Keratinocyte (primary cell): ENCODE data around the gene ADGRG4. TPM values are rescaled to one million over a fixed set of nuclear protein-coding genes. Genes with fewer than 3 reads are reported as not detected.

Experiments used
- DNase-seq: peaks from one replicate; pipeline ENCODE4 v3.0.0-alpha.2; 2011; ENCODE audit warnings: low read depth, missing footprints, low spot score
- FAIRE-seq: peaks from 2 replicates; lab custom pipeline; 2011; peaks lifted over from hg19 to GRCh38; lab: Jason Lieb, UNC
- H2AFZ ChIP-seq: 2 replicates; pipeline ENCODE4 v1.6.0; 2012; ENCODE audit warnings: low read length, control low read depth, inconsistent platforms; ENCODE audit not compliant: control insufficient read depth
- H3K27ac ChIP-seq: 2 replicates; pipeline ENCODE4 v1.5.1; 2011; ENCODE audit warnings: low read length; ENCODE audit not compliant: control insufficient read depth, insufficient read depth
- H3K27me3 ChIP-seq: 3 replicates; pipeline ENCODE4 v1.6.0; 2011; ENCODE audit warnings: low read length; ENCODE audit not compliant: control insufficient read depth, insufficient read depth; ENCODE audit errors: extremely low read depth
- H3K36me3 ChIP-seq, 2 experiments: 2 replicates in 1 of 2; 3 replicates in 1 of 2; pipeline ENCODE4 v1.5.1; 2011; ENCODE audit warnings: low read length in 2 of 2, mild to moderate bottlenecking in 1 of 2; ENCODE audit not compliant: control insufficient read depth in 2 of 2, insufficient read depth in 2 of 2; ENCODE audit errors: extremely low read depth in 1 of 2
- H3K4me1 ChIP-seq: 3 replicates; pipeline ENCODE4 v1.5.1; 2011; ENCODE audit warnings: low read length; ENCODE audit not compliant: control insufficient read depth, insufficient read depth; ENCODE audit errors: extremely low read depth
- H3K4me2 ChIP-seq: 3 replicates; pipeline ENCODE4 v1.6.0; 2011; ENCODE audit warnings: low read depth, low read length; ENCODE audit not compliant: control insufficient read depth, insufficient read depth; ENCODE audit errors: extremely low read depth
- H3K4me3 ChIP-seq, 3 experiments: fragments of 200-600 bp in 1 of 3; sonication (generic) in 1 of 3; 2 replicates in 2 of 3; 3 replicates in 1 of 3; pipeline ENCODE4 v1.5.1; 2011 to 2016; ENCODE audit warnings: low read length in 3 of 3, mild to moderate bottlenecking in 3 of 3, control low read depth in 2 of 3, inconsistent platforms in 1 of 3, low read depth in 1 of 3, mixed read lengths in 1 of 3, mixed run types in 1 of 3, moderate library complexity in 1 of 3; ENCODE audit not compliant: control insufficient read depth in 2 of 3, insufficient read depth in 2 of 3; ENCODE audit errors: extremely low read depth in 1 of 3
- H3K79me2 ChIP-seq: 2 replicates; pipeline ENCODE4 v1.6.0; 2012; ENCODE audit warnings: low read length; ENCODE audit not compliant: control insufficient read depth, insufficient read depth
- H3K9ac ChIP-seq: 3 replicates; pipeline ENCODE4 v1.6.0; 2011; ENCODE audit warnings: low read length; ENCODE audit not compliant: control insufficient read depth, insufficient read depth; ENCODE audit errors: extremely low read depth
- H3K9me1 ChIP-seq: 3 replicates; pipeline ENCODE4 v1.6.0; 2011; ENCODE audit warnings: low read length; ENCODE audit not compliant: control insufficient read depth, insufficient read depth; ENCODE audit errors: extremely low read depth
- H3K9me3 ChIP-seq: 2 replicates; pipeline ENCODE4 v1.5.1; 2012; ENCODE audit warnings: low read depth, low read length; ENCODE audit not compliant: control insufficient read depth
- H4K20me1 ChIP-seq: 3 replicates; pipeline ENCODE4 v1.6.0; 2011; ENCODE audit warnings: low read length; ENCODE audit not compliant: control insufficient read depth, insufficient read depth; ENCODE audit errors: extremely low read depth
- EZH2 ChIP-seq: IDR thresholded peaks from one replicate; pipeline ENCODE4 v1.6.1; 2012; ENCODE audit warnings: inconsistent platforms, mild to moderate bottlenecking, low read length, moderate library complexity
- dilution Hi-C: fragments of 300-500 bp; cut with MboI; formaldehyde crosslinking; loops from one replicate; pipeline ENCODE4 v1.7.0; 2020; ENCODE audit warnings: low sequenced_read_pairs; ENCODE audit not compliant: extremely low pct_ligation_motif_present
- polyA plus RNA-seq, 5 experiments: library from polyadenylated mRNA; depleted of rRNA in 3 of 5; stranded (reverse) in 3 of 5; stranded (forward) in 1 of 5; unstranded in 1 of 5; fragments of >200 nt; gene quantifications; 1 replicate in 1 of 5; 2 replicates in 3 of 5; 3 replicates in 1 of 5; pipeline versions ENCODE4 v1.2.1 to v1.2.3, GENCODE V29; 2011 to 2012; ENCODE audit warnings: missing spikeins in 2 of 5, low read depth in 1 of 5, low replicate concordance in 1 of 5
- TF ChIP-seq, protein P1 (sequence below), 3 experiments: IDR thresholded peaks in 1 of 3; conservative IDR thresholded peaks in 1 of 3; optimal IDR thresholded peaks in 1 of 3; 2 replicates in 2 of 3; 3 replicates in 1 of 3; pipeline versions ENCODE3 to v1.5.1; 2011; ENCODE audit warnings: low read length in 3 of 3, mild to moderate bottlenecking in 3 of 3, moderate library complexity in 2 of 3, control low read depth in 1 of 3, inconsistent platforms in 1 of 3; ENCODE audit not compliant: insufficient read depth in 2 of 3; ENCODE audit errors: extremely low read depth in 1 of 3

Gene ADGRG4
- polyA plus RNA-seq, 1 donor (not counting 4 experiments of a cell fraction or from before 2014, with no cell fraction given) = not detected

DNA sequence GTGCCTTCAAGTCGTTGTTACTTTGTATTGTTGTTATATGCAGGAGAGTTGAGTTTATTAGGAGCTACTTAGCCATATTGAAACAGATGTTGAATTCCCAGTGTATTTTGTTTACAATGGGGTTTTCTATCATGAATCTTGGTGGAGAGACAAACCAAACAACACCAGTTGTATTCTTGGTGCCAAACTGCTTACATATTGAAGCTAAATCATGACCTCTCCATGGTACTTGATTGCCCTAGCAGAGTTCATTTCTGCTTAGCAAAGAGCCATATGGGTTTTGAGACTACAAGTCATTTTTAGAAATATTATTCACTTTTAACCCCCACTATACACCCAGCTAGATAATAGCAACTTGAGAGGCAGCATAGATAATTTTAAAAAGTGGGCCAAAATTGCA is 85.4 kb downstream of the ADGRG4 start:
- Histone ChIP-seq H3K9me3 (no peaks in the 10 kb centered on the region), H3K27me3 (no peaks in the 10 kb centered on the region), H3K9me1 (no peaks in the 10 kb centered on the region), H2AFZ (no peak overlapping the region), H3K4me1 (no peaks in the 10 kb centered on the region), H3K27ac (no peak overlapping the region), H4K20me1 (no peaks in the 10 kb centered on the region), H3K36me3 (no peaks in the 10 kb centered on the region), H3K9ac (no peak overlapping the region), H3K4me2 (no peak overlapping the region), H3K4me3 (no peak overlapping the region), H3K79me2 (no peaks in the 10 kb centered on the region)
- TF ChIP-seq EZH2 = no peak
- TF ChIP-seq, protein P1, sequence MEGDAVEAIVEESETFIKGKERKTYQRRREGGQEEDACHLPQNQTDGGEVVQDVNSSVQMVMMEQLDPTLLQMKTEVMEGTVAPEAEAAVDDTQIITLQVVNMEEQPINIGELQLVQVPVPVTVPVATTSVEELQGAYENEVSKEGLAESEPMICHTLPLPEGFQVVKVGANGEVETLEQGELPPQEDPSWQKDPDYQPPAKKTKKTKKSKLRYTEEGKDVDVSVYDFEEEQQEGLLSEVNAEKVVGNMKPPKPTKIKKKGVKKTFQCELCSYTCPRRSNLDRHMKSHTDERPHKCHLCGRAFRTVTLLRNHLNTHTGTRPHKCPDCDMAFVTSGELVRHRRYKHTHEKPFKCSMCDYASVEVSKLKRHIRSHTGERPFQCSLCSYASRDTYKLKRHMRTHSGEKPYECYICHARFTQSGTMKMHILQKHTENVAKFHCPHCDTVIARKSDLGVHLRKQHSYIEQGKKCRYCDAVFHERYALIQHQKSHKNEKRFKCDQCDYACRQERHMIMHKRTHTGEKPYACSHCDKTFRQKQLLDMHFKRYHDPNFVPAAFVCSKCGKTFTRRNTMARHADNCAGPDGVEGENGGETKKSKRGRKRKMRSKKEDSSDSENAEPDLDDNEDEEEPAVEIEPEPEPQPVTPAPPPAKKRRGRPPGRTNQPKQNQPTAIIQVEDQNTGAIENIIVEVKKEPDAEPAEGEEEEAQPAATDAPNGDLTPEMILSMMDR (optimal IDR thresholded peaks at IDR 0.05 in 1 of 3, IDR thresholded peaks at IDR 0.05 in 1 of 3, conservative IDR thresholded peaks at IDR 0.05 in 1 of 3; ENCODE audit: extremely low read depth in 1 of 3, insufficient read depth in 2 of 3, low read length in 3 of 3) = no peak
- no peak for DNase-seq
- FAIRE-seq = no peak
- dilution Hi-C loops = no loop called here

DNA sequence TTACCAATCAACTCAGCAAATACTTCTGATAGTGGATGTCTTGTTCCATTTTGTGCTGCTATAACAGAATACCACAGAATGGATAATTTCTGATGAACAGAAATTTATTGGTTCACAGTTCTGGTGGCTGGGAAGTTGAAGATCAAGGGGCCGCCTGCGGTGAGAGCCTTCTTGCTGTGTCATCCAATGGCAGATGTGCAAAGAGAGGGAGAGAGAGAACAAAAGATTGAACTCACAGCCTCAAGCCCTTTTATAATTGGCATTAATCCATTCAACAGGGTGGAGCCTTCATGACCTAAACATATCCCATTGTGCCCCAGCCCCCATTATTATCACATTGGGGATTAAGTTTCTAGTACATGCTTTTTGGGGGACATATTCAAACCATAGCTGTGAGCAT is 86.1 kb downstream of the ADGRG4 start:
- Histone ChIP-seq H3K4me2 (no peak overlapping the region), H3K9ac (no peak overlapping the region), H3K36me3 (no peaks in the 10 kb centered on the region), H3K9me1 (no peaks in the 10 kb centered on the region), H3K27ac (no peak overlapping the region), H3K9me3 (no peaks in the 10 kb centered on the region), H4K20me1 (no peaks in the 10 kb centered on the region), H3K4me1 (no peaks in the 10 kb centered on the region), H3K4me3 (no peak overlapping the region), H3K27me3 (no peaks in the 10 kb centered on the region), H2AFZ (no peak overlapping the region), H3K79me2 (no peaks in the 10 kb centered on the region)
- DNase-seq = no peak
- TF ChIP-seq, protein P1 (optimal IDR thresholded peaks at IDR 0.05 in 1 of 3, IDR thresholded peaks at IDR 0.05 in 1 of 3, conservative IDR thresholded peaks at IDR 0.05 in 1 of 3; ENCODE audit: extremely low read depth in 1 of 3, insufficient read depth in 2 of 3, low read length in 3 of 3) = no peak
- FAIRE-seq = no peak
- dilution Hi-C loops = no loop called here
